SK-N-SH (cell line): ENCODE results near the gene MDM1.

ENCODE experiments used
- CHD2 ChIP-seq: fragments of 150-350 bp; IDR thresholded peaks from 2 replicates; pipeline ENCODE4 v1.6.1; 2018; ENCODE audit warnings: low read length; ENCODE audit not compliant: partially characterized antibody
- CTCF ChIP-seq: fragments of 200-600 bp; sonication (generic); IDR thresholded peaks from 2 replicates; pipeline ENCODE4 v1.6.1; 2017; ENCODE audit warnings: antibody characterized with exemption, mild to moderate bottlenecking, moderate library complexity
- EZH2phosphoT487 ChIP-seq: fragments of 200-600 bp; sonication (generic); IDR thresholded peaks from 2 replicates; pipeline ENCODE4 v1.6.1; 2017; ENCODE audit warnings: low read depth, mixed run types, mild to moderate bottlenecking, antibody characterized with exemption, moderate library complexity, borderline replicate concordance
- IRF3 ChIP-seq: fragments of 150-350 bp; IDR thresholded peaks from 2 replicates; pipeline ENCODE4 v1.6.1; 2016; ENCODE audit warnings: mild to moderate bottlenecking, low read depth, low read length
- JUND ChIP-seq: IDR thresholded peaks from 2 replicates; pipeline ENCODE4 v1.4.0; 2012
- MAX ChIP-seq: IDR thresholded peaks from 2 replicates; pipeline ENCODE4 v1.4.0; 2012; ENCODE audit warnings: low read depth
- NFIC ChIP-seq: IDR thresholded peaks from 2 replicates; pipeline ENCODE4 v1.4.0; 2012; ENCODE audit warnings: borderline replicate concordance
- POLR2AphosphoS5 ChIP-seq: IDR thresholded peaks from 2 replicates; pipeline ENCODE4 v1.6.1; 2012; ENCODE audit warnings: low read depth, low read length
- TCF12 ChIP-seq: IDR thresholded peaks from 2 replicates; pipeline ENCODE4 v1.4.0; 2012
- USF2 ChIP-seq: fragments of 150-350 bp; IDR thresholded peaks from 2 replicates; pipeline ENCODE4 v1.6.1; 2017; ENCODE audit warnings: antibody characterized with exemption, low read length, low read depth, borderline replicate concordance

- no peak for TF ChIP-seq CTCF
- no peak for TF ChIP-seq CHD2
- no peak for TF ChIP-seq USF2
- no peak for TF ChIP-seq IRF3
- TF ChIP-seq NFIC: no peak
- TF ChIP-seq EZH2phosphoT487: no peak
- no peak for TF ChIP-seq MAX
- no peak for TF ChIP-seq TCF12
- TF ChIP-seq JUND: no peak
- TF ChIP-seq POLR2AphosphoS5: no peak
Observed at GRCh38 chr12:68376901-68377300, 44.7 kb upstream of the MDM1 start.
